ENCODE data around the gene CCDC30.

- TF ChIP-seq CTCF (IDR thresholded peaks at IDR 0.05): no peak
- TF ChIP-seq POLR2AphosphoS5 (IDR thresholded peaks at IDR 0.05): no peak
- no peak for TF ChIP-seq POLR2A (IDR thresholded peaks at IDR 0.05)
Observed at GRCh38 chr1:42423681-42424080, 39.4 kb upstream of the CCDC30 start.
